HEK293 (cell line): ENCODE data around the gene GOLGA2.

ENCODE experiments used
- GFI1B ChIP-seq: fragments of 450-650 bp; formaldehyde crosslinking; IDR thresholded peaks from 2 replicates; pipeline ENCODE4 v1.5.1; 2016; ENCODE audit warnings: missing biosample characterization, missing genetic modification characterization
- HOXA7 ChIP-seq: sonication (generic); formaldehyde crosslinking; IDR thresholded peaks from 2 replicates; pipeline ENCODE4 v1.8.1; 2022; ENCODE audit warnings: missing genetic modification reagents, borderline replicate concordance
- KLF1 ChIP-seq: fragments of 450-650 bp; formaldehyde crosslinking; IDR thresholded peaks from 2 replicates; pipeline ENCODE4 v1.5.1; 2016; ENCODE audit warnings: missing biosample characterization, missing genetic modification characterization
- KLF8 ChIP-seq: fragments of 450-650 bp; formaldehyde crosslinking; IDR thresholded peaks from 2 replicates; pipeline ENCODE4 v1.5.1; 2016; ENCODE audit warnings: missing biosample characterization, missing genetic modification characterization
- SP2 ChIP-seq: fragments of 450-650 bp; formaldehyde crosslinking; IDR thresholded peaks from 2 replicates; pipeline ENCODE4 v1.5.1; 2016; ENCODE audit warnings: missing biosample characterization, missing genetic modification characterization
- TCF7L2 ChIP-seq: IDR thresholded peaks from 2 replicates; pipeline ENCODE4 v1.6.1; 2011; ENCODE audit warnings: low read depth, mild to moderate bottlenecking, inconsistent platforms, low read length, moderate library complexity, borderline replicate concordance
- ZBTB17 ChIP-seq: fragments of 450-650 bp; formaldehyde crosslinking; IDR thresholded peaks from 2 replicates; pipeline ENCODE4 v1.5.1; 2016; ENCODE audit warnings: missing biosample characterization, missing genetic modification characterization
- ZNF202 ChIP-seq: fragments of 450-650 bp; formaldehyde crosslinking; IDR thresholded peaks from 2 replicates; pipeline ENCODE4 v1.5.1; 2016; ENCODE audit warnings: missing biosample characterization, missing genetic modification characterization, borderline replicate concordance
- ZNF211 ChIP-seq: fragments of 450-650 bp; formaldehyde crosslinking; IDR thresholded peaks from 2 replicates; pipeline ENCODE4 v1.5.1; 2016; ENCODE audit warnings: low read depth, missing biosample characterization, missing genetic modification characterization
- ZNF23 ChIP-seq: fragments of 450-650 bp; formaldehyde crosslinking; IDR thresholded peaks from 2 replicates; pipeline ENCODE4 v1.5.1; 2016; ENCODE audit warnings: missing biosample characterization, missing genetic modification characterization, borderline replicate concordance
- ZNF274 ChIP-seq, 2 experiments: fragments of 200-500 bp in 1 of 2; fragments of 450-650 bp in 1 of 2; sonication (Bioruptor generic) in 1 of 2; formaldehyde crosslinking in 1 of 2; IDR thresholded peaks; 2 replicates each; pipeline versions ENCODE4 v1.5.1 to v1.6.1; 2014 to 2016; ENCODE audit warnings: borderline replicate concordance in 1 of 2, inconsistent platforms in 1 of 2, low read length in 1 of 2, missing biosample characterization in 1 of 2, missing genetic modification characterization in 1 of 2
- ZNF354C ChIP-seq: fragments of 450-650 bp; formaldehyde crosslinking; IDR thresholded peaks from 2 replicates; pipeline ENCODE4 v1.5.1; 2016; ENCODE audit warnings: missing biosample characterization, missing genetic modification characterization, low read depth, borderline replicate concordance
- ZNF37A ChIP-seq: fragments of 450-650 bp; IDR thresholded peaks from 2 replicates; pipeline ENCODE4 v1.5.1; 2018; ENCODE audit warnings: missing biosample characterization, missing genetic modification characterization
- ZNF510 ChIP-seq: fragments of 450-650 bp; formaldehyde crosslinking; IDR thresholded peaks from 2 replicates; pipeline ENCODE4 v1.5.1; 2018; ENCODE audit warnings: mild to moderate bottlenecking, missing genetic modification characterization, missing biosample characterization; ENCODE audit not compliant: insufficient replicate concordance
- ZNF514 ChIP-seq: fragments of 450-650 bp; formaldehyde crosslinking; IDR thresholded peaks from 2 replicates; pipeline ENCODE4 v1.5.1; 2016; ENCODE audit warnings: missing biosample characterization, missing genetic modification characterization
- ZNF530 ChIP-seq: fragments of 450-650 bp; formaldehyde crosslinking; IDR thresholded peaks from 2 replicates; pipeline ENCODE4 v1.5.1; 2016; ENCODE audit warnings: low read depth, missing biosample characterization, missing genetic modification characterization
- ZNF626 ChIP-seq: fragments of 450-650 bp; sonication (Bioruptor Pico); formaldehyde crosslinking; IDR thresholded peaks from 2 replicates; pipeline ENCODE4 v1.5.1; 2018; ENCODE audit warnings: missing biosample characterization, missing genetic modification characterization, inconsistent platforms
- ZNF660 ChIP-seq: fragments of 450-650 bp; IDR thresholded peaks from 2 replicates; pipeline ENCODE4 v1.5.1; 2018; ENCODE audit warnings: missing biosample characterization, mild to moderate bottlenecking, missing genetic modification characterization
- TF ChIP-seq, protein P1 (sequence below): fragments of 450-650 bp; formaldehyde crosslinking; IDR thresholded peaks from 2 replicates; pipeline ENCODE4 v1.5.1; 2016; ENCODE audit warnings: missing biosample characterization, missing genetic modification characterization
- TF ChIP-seq, protein P2 (sequence below): fragments of 450-650 bp; formaldehyde crosslinking; IDR thresholded peaks from 2 replicates; pipeline ENCODE4 v1.5.1; 2016; ENCODE audit warnings: missing biosample characterization, missing genetic modification characterization
- TF ChIP-seq, protein P3 (sequence below): fragments of 450-650 bp; formaldehyde crosslinking; conservative IDR thresholded peaks from 2 replicates; pipeline ENCODE4 v1.5.1; 2016; ENCODE audit warnings: low read depth, missing biosample characterization, missing genetic modification characterization
- TF ChIP-seq, protein P4 (sequence below): fragments of 450-650 bp; formaldehyde crosslinking; IDR thresholded peaks from 2 replicates; pipeline ENCODE4 v1.5.1; 2016; ENCODE audit warnings: missing biosample characterization, missing genetic modification characterization
- TF ChIP-seq, protein P5 (sequence below): IDR thresholded peaks from 2 replicates; pipeline ENCODE4 v1.6.1; 2011; ENCODE audit warnings: mild to moderate bottlenecking, low read depth, low read length, borderline replicate concordance
- TF ChIP-seq, protein P6 (sequence below): fragments of 450-650 bp; formaldehyde crosslinking; IDR thresholded peaks from 2 replicates; pipeline ENCODE4 v1.5.1; 2017; ENCODE audit warnings: missing biosample characterization, missing genetic modification characterization

Gene GOLGA2

DNA sequence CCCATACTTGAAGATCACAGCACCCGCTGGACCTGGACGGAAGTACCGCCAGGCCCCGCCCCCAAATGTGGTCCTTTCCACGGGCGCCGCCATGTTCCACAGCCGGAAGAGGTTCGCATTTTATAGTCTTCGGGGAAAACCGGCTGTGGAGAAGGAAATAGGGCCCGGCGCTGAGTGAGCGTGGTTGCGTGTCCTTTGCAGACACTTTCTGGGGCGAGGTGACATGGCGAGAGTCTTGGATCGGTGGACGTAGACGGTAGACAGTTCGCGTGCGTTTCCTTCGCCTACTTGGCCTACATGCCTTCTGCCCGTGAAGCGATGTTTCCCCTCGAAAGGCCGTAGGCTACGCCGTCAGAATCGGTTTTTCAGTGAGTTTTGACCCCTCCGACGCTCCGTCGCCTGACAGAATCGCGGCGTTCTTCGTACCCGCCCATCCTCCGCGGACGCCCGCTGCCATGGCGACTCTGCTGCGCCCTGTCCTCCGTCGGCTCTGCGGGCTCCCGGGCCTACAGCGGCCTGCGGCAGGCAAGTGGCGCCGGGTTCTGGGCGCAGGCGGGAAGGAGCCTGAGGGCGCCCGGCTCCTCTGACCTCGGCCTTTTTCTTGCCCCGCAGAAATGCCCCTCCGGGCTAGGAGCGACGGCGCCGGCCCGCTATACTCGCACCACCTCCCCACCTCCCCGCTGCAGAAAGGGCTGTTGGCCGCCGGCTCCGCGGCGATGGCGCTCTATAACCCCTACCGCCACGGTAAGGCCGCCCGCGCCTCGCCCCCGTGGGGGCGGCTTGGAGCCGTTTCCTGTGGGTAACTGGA is 46.8 kb upstream of the GOLGA2 start, which contains the start of the genes COQ4 and TRUB2 (continued):
- TF ChIP-seq ZBTB17 (peak; percentile 95), ZNF626 (no peak), KLF1 (peak; percentile 61; the same call in 1 of the 2 replicates), ZNF202 (tag by site-specific recombination) (no peak), ZNF23 (no peak), ZNF211 (no peak), TCF7L2 (peak; percentile 71; the same call in 1 of the 2 replicates), HOXA7 (CRISPR knock-in tag) (no peak), ZNF354C (tag by site-specific recombination) (no peak), ZNF530 (tag by site-specific recombination) (no peak), ZNF514 (no peak), ZNF37A (tag by site-specific recombination) (no peak), KLF8 (tag by site-specific recombination) (peak; percentile 91), SP2 (tag by site-specific recombination) (peak; percentile 76), ZNF660 (tag by site-specific recombination) (peak; percentile 91), GFI1B (peak; percentile 9; the same call in 1 of the 2 replicates), ZNF274 (IDR thresholded peaks at IDR 0.05; ENCODE audit: low read length) (no peak), ZNF274 (tag by site-specific recombination; IDR thresholded peaks at IDR 0.05; ENCODE audit: borderline replicate concordance) (no peak), ZNF510 (tag by site-specific recombination) (no peak)
- TF ChIP-seq, protein P1, sequence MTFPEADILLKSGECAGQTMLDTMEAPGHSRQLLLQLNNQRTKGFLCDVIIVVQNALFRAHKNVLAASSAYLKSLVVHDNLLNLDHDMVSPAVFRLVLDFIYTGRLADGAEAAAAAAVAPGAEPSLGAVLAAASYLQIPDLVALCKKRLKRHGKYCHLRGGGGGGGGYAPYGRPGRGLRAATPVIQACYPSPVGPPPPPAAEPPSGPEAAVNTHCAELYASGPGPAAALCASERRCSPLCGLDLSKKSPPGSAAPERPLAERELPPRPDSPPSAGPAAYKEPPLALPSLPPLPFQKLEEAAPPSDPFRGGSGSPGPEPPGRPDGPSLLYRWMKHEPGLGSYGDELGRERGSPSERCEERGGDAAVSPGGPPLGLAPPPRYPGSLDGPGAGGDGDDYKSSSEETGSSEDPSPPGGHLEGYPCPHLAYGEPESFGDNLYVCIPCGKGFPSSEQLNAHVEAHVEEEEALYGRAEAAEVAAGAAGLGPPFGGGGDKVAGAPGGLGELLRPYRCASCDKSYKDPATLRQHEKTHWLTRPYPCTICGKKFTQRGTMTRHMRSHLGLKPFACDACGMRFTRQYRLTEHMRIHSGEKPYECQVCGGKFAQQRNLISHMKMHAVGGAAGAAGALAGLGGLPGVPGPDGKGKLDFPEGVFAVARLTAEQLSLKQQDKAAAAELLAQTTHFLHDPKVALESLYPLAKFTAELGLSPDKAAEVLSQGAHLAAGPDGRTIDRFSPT (tag by site-specific recombination): no peak
- TF ChIP-seq, protein P2, sequence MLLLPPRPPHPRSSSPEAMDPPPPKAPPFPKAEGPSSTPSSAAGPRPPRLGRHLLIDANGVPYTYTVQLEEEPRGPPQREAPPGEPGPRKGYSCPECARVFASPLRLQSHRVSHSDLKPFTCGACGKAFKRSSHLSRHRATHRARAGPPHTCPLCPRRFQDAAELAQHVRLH (tag by site-specific recombination): peak; percentile 73; the same call in 1 of the 2 replicates
- TF ChIP-seq, protein P3, sequence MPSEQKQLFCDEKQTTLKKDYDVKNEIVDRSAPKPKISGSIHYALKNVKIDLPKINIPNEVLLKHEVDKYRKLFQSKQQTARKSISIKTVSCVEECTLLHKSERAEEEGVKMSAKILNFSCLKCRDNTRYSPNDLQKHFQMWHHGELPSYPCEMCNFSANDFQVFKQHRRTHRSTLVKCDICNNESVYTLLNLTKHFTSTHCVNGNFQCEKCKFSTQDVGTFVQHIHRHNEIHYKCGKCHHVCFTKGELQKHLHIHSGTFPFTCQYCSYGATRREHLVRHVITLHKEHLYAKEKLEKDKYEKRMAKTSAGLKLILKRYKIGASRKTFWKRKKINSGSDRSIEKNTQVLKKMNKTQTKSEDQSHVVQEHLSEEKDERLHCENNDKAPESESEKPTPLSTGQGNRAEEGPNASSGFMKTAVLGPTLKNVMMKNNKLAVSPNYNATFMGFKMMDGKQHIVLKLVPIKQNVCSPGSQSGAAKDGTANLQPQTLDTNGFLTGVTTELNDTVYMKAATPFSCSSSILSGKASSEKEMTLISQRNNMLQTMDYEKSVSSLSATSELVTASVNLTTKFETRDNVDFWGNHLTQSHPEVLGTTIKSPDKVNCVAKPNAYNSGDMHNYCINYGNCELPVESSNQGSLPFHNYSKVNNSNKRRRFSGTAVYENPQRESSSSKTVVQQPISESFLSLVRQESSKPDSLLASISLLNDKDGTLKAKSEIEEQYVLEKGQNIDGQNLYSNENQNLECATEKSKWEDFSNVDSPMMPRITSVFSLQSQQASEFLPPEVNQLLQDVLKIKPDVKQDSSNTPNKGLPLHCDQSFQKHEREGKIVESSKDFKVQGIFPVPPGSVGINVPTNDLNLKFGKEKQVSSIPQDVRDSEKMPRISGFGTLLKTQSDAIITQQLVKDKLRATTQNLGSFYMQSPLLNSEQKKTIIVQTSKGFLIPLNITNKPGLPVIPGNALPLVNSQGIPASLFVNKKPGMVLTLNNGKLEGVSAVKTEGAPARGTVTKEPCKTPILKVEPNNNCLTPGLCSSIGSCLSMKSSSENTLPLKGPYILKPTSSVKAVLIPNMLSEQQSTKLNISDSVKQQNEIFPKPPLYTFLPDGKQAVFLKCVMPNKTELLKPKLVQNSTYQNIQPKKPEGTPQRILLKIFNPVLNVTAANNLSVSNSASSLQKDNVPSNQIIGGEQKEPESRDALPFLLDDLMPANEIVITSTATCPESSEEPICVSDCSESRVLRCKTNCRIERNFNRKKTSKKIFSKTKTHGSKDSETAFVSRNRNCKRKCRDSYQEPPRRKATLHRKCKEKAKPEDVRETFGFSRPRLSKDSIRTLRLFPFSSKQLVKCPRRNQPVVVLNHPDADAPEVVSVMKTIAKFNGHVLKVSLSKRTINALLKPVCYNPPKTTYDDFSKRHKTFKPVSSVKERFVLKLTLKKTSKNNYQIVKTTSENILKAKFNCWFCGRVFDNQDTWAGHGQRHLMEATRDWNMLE: peak; percentile 92
- TF ChIP-seq, protein P4, sequence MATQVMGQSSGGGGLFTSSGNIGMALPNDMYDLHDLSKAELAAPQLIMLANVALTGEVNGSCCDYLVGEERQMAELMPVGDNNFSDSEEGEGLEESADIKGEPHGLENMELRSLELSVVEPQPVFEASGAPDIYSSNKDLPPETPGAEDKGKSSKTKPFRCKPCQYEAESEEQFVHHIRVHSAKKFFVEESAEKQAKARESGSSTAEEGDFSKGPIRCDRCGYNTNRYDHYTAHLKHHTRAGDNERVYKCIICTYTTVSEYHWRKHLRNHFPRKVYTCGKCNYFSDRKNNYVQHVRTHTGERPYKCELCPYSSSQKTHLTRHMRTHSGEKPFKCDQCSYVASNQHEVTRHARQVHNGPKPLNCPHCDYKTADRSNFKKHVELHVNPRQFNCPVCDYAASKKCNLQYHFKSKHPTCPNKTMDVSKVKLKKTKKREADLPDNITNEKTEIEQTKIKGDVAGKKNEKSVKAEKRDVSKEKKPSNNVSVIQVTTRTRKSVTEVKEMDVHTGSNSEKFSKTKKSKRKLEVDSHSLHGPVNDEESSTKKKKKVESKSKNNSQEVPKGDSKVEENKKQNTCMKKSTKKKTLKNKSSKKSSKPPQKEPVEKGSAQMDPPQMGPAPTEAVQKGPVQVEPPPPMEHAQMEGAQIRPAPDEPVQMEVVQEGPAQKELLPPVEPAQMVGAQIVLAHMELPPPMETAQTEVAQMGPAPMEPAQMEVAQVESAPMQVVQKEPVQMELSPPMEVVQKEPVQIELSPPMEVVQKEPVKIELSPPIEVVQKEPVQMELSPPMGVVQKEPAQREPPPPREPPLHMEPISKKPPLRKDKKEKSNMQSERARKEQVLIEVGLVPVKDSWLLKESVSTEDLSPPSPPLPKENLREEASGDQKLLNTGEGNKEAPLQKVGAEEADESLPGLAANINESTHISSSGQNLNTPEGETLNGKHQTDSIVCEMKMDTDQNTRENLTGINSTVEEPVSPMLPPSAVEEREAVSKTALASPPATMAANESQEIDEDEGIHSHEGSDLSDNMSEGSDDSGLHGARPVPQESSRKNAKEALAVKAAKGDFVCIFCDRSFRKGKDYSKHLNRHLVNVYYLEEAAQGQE (tag by site-specific recombination): peak; percentile 48; the same call in 1 of the 2 replicates
- TF ChIP-seq, protein P5, sequence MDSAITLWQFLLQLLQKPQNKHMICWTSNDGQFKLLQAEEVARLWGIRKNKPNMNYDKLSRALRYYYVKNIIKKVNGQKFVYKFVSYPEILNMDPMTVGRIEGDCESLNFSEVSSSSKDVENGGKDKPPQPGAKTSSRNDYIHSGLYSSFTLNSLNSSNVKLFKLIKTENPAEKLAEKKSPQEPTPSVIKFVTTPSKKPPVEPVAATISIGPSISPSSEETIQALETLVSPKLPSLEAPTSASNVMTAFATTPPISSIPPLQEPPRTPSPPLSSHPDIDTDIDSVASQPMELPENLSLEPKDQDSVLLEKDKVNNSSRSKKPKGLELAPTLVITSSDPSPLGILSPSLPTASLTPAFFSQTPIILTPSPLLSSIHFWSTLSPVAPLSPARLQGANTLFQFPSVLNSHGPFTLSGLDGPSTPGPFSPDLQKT: no peak
- TF ChIP-seq, protein P6, sequence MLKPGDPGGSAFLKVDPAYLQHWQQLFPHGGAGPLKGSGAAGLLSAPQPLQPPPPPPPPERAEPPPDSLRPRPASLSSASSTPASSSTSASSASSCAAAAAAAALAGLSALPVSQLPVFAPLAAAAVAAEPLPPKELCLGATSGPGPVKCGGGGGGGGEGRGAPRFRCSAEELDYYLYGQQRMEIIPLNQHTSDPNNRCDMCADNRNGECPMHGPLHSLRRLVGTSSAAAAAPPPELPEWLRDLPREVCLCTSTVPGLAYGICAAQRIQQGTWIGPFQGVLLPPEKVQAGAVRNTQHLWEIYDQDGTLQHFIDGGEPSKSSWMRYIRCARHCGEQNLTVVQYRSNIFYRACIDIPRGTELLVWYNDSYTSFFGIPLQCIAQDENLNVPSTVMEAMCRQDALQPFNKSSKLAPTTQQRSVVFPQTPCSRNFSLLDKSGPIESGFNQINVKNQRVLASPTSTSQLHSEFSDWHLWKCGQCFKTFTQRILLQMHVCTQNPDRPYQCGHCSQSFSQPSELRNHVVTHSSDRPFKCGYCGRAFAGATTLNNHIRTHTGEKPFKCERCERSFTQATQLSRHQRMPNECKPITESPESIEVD (tag by site-specific recombination): no peak
